OCI-LY3 (cell line): ENCODE measurements around the gene ERBB4.

Experiments used
- H2AFZ ChIP-seq: fragments of 200-600, 300-600 bp; shearing (Covaris generic); 2 replicates; pipeline ENCODE4 v1.6.0; 2014; ENCODE audit warnings: antibody characterized with exemption, low read depth, low read length
- H3K27ac ChIP-seq: fragments of 200-600, 300-600 bp; sonication (generic); 2 replicates; pipeline ENCODE4 v1.5.1; 2014; ENCODE audit warnings: mild to moderate bottlenecking, low read length, moderate library complexity, mixed read lengths
- H3K27me3 ChIP-seq: fragments of 200-600, 300-600 bp; sonication (generic); 2 replicates; pipeline ENCODE4 v1.6.1; 2014; ENCODE audit warnings: low read depth, low read length, mixed read lengths
- H3K36me3 ChIP-seq: fragments of 200-600, 300-600 bp; sonication (generic); replicated peaks from 2 replicates; pipeline ENCODE3; 2014; ENCODE audit warnings: low read depth, low read length, mixed read lengths
- H3K4me1 ChIP-seq: fragments of 300-600, 200-600 bp; sonication (generic); 2 replicates; pipeline ENCODE4 v1.6.1; 2014; ENCODE audit warnings: low read length, mixed read lengths
- H3K4me2 ChIP-seq: fragments of 200-600, 300-600 bp; sonication (generic); 2 replicates; pipeline ENCODE4 v1.6.1; 2014; ENCODE audit warnings: low read length, mixed read lengths
- H3K4me3 ChIP-seq: fragments of 300-600, 200-600 bp; sonication (generic); 2 replicates; pipeline ENCODE4 v1.5.1; 2014; ENCODE audit warnings: antibody characterized with exemption, mild to moderate bottlenecking, low read length, moderate library complexity
- H3K79me2 ChIP-seq: fragments of 300-600, 200-600 bp; shearing (Covaris generic); 2 replicates; pipeline ENCODE4 v1.6.1; 2014; ENCODE audit warnings: mild to moderate bottlenecking, low read length, mixed read lengths
- H3K9ac ChIP-seq: fragments of 300-600, 200-600 bp; shearing (Covaris generic); 2 replicates; pipeline ENCODE4 v1.6.0; 2014; ENCODE audit warnings: mild to moderate bottlenecking, low read length, moderate library complexity
- H3K9me3 ChIP-seq: fragments of 200-600, 300-600 bp; shearing (Covaris generic); 2 replicates; pipeline ENCODE4 v1.6.1; 2014; ENCODE audit warnings: low read length, mixed read lengths; ENCODE audit not compliant: insufficient read depth
- H4K20me1 ChIP-seq: fragments of 200-600, 300-600 bp; sonication (generic); 2 replicates; pipeline ENCODE4 v1.6.1; 2016; ENCODE audit warnings: low read length, mixed read lengths; ENCODE audit not compliant: insufficient read depth
- CTCF ChIP-seq: fragments of 200-600, 300-600 bp; sonication (generic); IDR thresholded peaks from 2 replicates; pipeline ENCODE4 v1.5.1; 2014; ENCODE audit warnings: antibody characterized with exemption, low read length, low read depth
- EZH2phosphoT487 ChIP-seq: fragments of 200-600 bp; shearing (Covaris generic); IDR thresholded peaks from 2 replicates; pipeline ENCODE4 v1.6.1; 2018; ENCODE audit warnings: antibody characterized with exemption, mixed run types, low read depth

ERBB4 gene

GRCh38 chr2:212379103-212379502, 159.5 kb downstream of the ERBB4 start:
- Histone ChIP-seq H3K27me3 (no peaks in the 10 kb centered on the region), H3K4me2 (no peak overlapping the region), H3K9ac (no peak overlapping the region), H3K4me3 (no peak overlapping the region), H3K9me3 (no peaks in the 10 kb centered on the region), H4K20me1 (no peaks in the 10 kb centered on the region), H3K36me3 (no peaks in the 10 kb centered on the region), H3K4me1 (no peaks in the 10 kb centered on the region), H3K27ac (no peak overlapping the region), H2AFZ (no peak overlapping the region), H3K79me2 (no peaks in the 10 kb centered on the region)
- TF ChIP-seq EZH2phosphoT487 = no peak
- TF ChIP-seq CTCF = no peak

- Histone ChIP-seq H4K20me1 (no peaks in the 10 kb centered on the region), H3K4me3 (no peak overlapping the region), H3K4me2 (no peak overlapping the region), H3K9me3 (no peaks in the 10 kb centered on the region), H3K27ac (no peak overlapping the region), H3K36me3 (no peaks in the 10 kb centered on the region), H3K9ac (no peak overlapping the region), H3K79me2 (no peaks in the 10 kb centered on the region), H2AFZ (no peak overlapping the region), H3K27me3 (no peaks in the 10 kb centered on the region), H3K4me1 (no peaks in the 10 kb centered on the region)
- TF ChIP-seq EZH2phosphoT487 (no peak), CTCF (no peak)
These were observed 171.2 kb downstream of the ERBB4 start for GRCh38 chr2:212367431-212367830.

- Histone ChIP-seq H3K79me2 (no peaks in the 10 kb centered on the region), H3K27me3 (no peaks in the 10 kb centered on the region), H3K4me3 (no peak overlapping the region), H3K9me3 (no peaks in the 10 kb centered on the region), H2AFZ (no peak overlapping the region), H3K4me1 (no peaks in the 10 kb centered on the region), H3K4me2 (no peak overlapping the region), H3K9ac (no peak overlapping the region), H3K36me3 (no peaks in the 10 kb centered on the region), H3K27ac (no peak overlapping the region), H4K20me1 (no peaks in the 10 kb centered on the region)
- TF ChIP-seq CTCF = no peak
- no peak for TF ChIP-seq EZH2phosphoT487
These were observed 174.3 kb downstream of the ERBB4 start for GRCh38 chr2:212364112-212364985.

- H3K36me3 ChIP-seq = no peaks in the 10 kb centered on the region
- no peaks in the 10 kb centered on the region for H3K9me3 ChIP-seq
- no peaks in the 10 kb centered on the region for H4K20me1 ChIP-seq
- no peak overlapping the region for H3K4me3 ChIP-seq
- H3K4me1 ChIP-seq = no peaks in the 10 kb centered on the region
- no peak overlapping the region for H3K4me2 ChIP-seq
- TF ChIP-seq CTCF (no peak), EZH2phosphoT487 (no peak)
- no peak overlapping the region for H3K27ac ChIP-seq
- H3K9ac ChIP-seq = no peak overlapping the region
- no peaks in the 10 kb centered on the region for H3K79me2 ChIP-seq
- no peak overlapping the region for H2AFZ ChIP-seq
- no peaks in the 10 kb centered on the region for H3K27me3 ChIP-seq
These were observed 177.3 kb downstream of the ERBB4 start for GRCh38 chr2:212361174-212361756.
